Measurements from ENCODE around the gene LMCD1. TPM values are rescaled to one million over a fixed set of nuclear protein-coding genes. Genes with fewer than 3 reads are reported as not detected.

The LMCD1 gene
- total RNA-seq, 1 experiment from 2014 or later: 13.7 TPM

- no peak for DNase-seq (ENCODE audit: low spot score)
Observed at GRCh38 chr3:8559351-8559750, 57.7 kb downstream of the LMCD1 start.

- peak; percentile 15 for DNase-seq (ENCODE audit: low spot score)
Observed at GRCh38 chr3:8560366-8561007, 58.9 kb downstream of the LMCD1 start.

GRCh38 chr3:8561370-8561769 is 59.7 kb downstream of the LMCD1 start:
- DNase-seq (ENCODE audit: low spot score): no peak

- no peak for DNase-seq (ENCODE audit: low spot score)
Observed at GRCh38 chr3:8562081-8562595, 60.5 kb downstream of the LMCD1 start.

- no peak for DNase-seq (ENCODE audit: low spot score)
Observed at GRCh38 chr3:8563146-8563545, 61.5 kb downstream of the LMCD1 start.

GRCh38 chr3:8563597-8563996 is 62.0 kb downstream of the LMCD1 start:
- no peak for DNase-seq (ENCODE audit: low spot score)

GRCh38 chr3:8565376-8565775 is 63.8 kb downstream of the LMCD1 start:
- no peak for DNase-seq (ENCODE audit: low spot score)

- DNase-seq (ENCODE audit: low spot score): no peak
Observed at GRCh38 chr3:8567784-8568575, 66.4 kb downstream of the LMCD1 start.

- DNase-seq (ENCODE audit: low spot score): no peak
Observed at GRCh38 chr3:8571256-8571655, 69.6 kb downstream of the LMCD1 start.

- no peak for DNase-seq (ENCODE audit: low spot score)
Observed at GRCh38 chr3:8573342-8573926, 71.8 kb downstream of the LMCD1 start.

GRCh38 chr3:8574040-8574669 is 72.5 kb downstream of the LMCD1 start:
- DNase-seq (ENCODE audit: low spot score): no peak

GRCh38 chr3:8574670-8575322 is 73.2 kb downstream of the LMCD1 start:
- DNase-seq (ENCODE audit: low spot score): no peak

GRCh38 chr3:8575364-8576104 is 73.9 kb downstream of the LMCD1 start:
- DNase-seq (ENCODE audit: low spot score): no peak

- DNase-seq (ENCODE audit: low spot score): no peak
Observed at GRCh38 chr3:8576436-8576835, 74.8 kb downstream of the LMCD1 start.

GRCh38 chr3:8576841-8577571 is 75.4 kb downstream of the LMCD1 start:
- DNase-seq (ENCODE audit: low spot score): no peak

- no peak for DNase-seq (ENCODE audit: low spot score)
Observed at GRCh38 chr3:8578282-8578681, 76.7 kb downstream of the LMCD1 start.

GRCh38 chr3:8579096-8579495 is 77.5 kb downstream of the LMCD1 start:
- DNase-seq (ENCODE audit: low spot score): no peak

- no peak for DNase-seq (ENCODE audit: low spot score)
Observed at GRCh38 chr3:8579943-8580342, 78.3 kb downstream of the LMCD1 start.

- peak; percentile 20 for DNase-seq (ENCODE audit: low spot score)
Observed at GRCh38 chr3:8580434-8580833, 78.8 kb downstream of the LMCD1 start.

GRCh38 chr3:8581373-8581772 is 79.8 kb downstream of the LMCD1 start:
- no peak for DNase-seq (ENCODE audit: low spot score)

Measured in H4 (cell line).